ENCODE results near the gene H1-8. TPM values are rescaled to one million over a fixed set of nuclear protein-coding genes. Genes with fewer than 3 reads are reported as not detected.

Gene H1-8
- total and polyA plus RNA-seq, 7 donors = not detected

- no peaks in the 10 kb centered on the region for H3K4me1 ChIP-seq
- no peak overlapping the region for H3K27ac ChIP-seq
- intact Hi-C loops (cut with DNase I) = no loop called here
- H3K4me3 ChIP-seq = no peak overlapping the region
- peaks cover 8 to 78% (median 14%) of the 10 kb centered on the region in 4 donors for H3K36me3 ChIP-seq
- no peaks in the 10 kb centered on the region for H3K27me3 ChIP-seq
- WGBS, 2 donors = 93 to 94% methylated on average over 6 of the region's 6 CpGs
- DNase-seq = no peak
- TF ChIP-seq EP300 (IDR thresholded peaks at IDR 0.05) (no peak), POLR2AphosphoS5 (IDR thresholded peaks at IDR 0.05) (no peak), POLR2A (IDR thresholded peaks at IDR 0.05) (no peak), CTCF (IDR thresholded peaks at IDR 0.05) (no peak)
- no peaks in the 10 kb centered on the region for H3K9me3 ChIP-seq
These were observed 37.6 kb upstream of the H1-8 start for GRCh38 chr3:129505341-129505740.

- Histone ChIP-seq H3K36me3 (peaks cover 8 to 73% (median 14%) of the 10 kb centered on the region in 4 donors), H3K27me3 (no peaks in the 10 kb centered on the region), H3K9me3 (no peaks in the 10 kb centered on the region), H3K4me3 (no peak overlapping the region), H3K4me1 (no peaks in the 10 kb centered on the region), H3K27ac (no peak overlapping the region)
- intact Hi-C loops (cut with DNase I) = no loop called here
- 88 to 94% methylated on average over 9 of the region's 9 CpGs for WGBS, 2 donors
- DNase-seq = no peak
- no peak for TF ChIP-seq EP300 (IDR thresholded peaks at IDR 0.05)
- no peak for TF ChIP-seq POLR2AphosphoS5 (IDR thresholded peaks at IDR 0.05)
- no peak for TF ChIP-seq CTCF (IDR thresholded peaks at IDR 0.05)
- no peak for TF ChIP-seq POLR2A (IDR thresholded peaks at IDR 0.05)
These were observed 36.7 kb upstream of the H1-8 start for GRCh38 chr3:129506231-129506742.

- Histone ChIP-seq H3K4me1 (no peaks in the 10 kb centered on the region), H3K27ac (no peak overlapping the region), H3K9me3 (no peaks in the 10 kb centered on the region), H3K27me3 (no peaks in the 10 kb centered on the region), H3K4me3 (no peak overlapping the region), H3K36me3 (peaks cover 8 to 72% (median 15%) of the 10 kb centered on the region in 4 donors)
- no peak for DNase-seq
- TF ChIP-seq CTCF (IDR thresholded peaks at IDR 0.05) = no peak
- TF ChIP-seq POLR2A (IDR thresholded peaks at IDR 0.05) = no peak
- no peak for TF ChIP-seq EP300 (IDR thresholded peaks at IDR 0.05)
- no peak for TF ChIP-seq POLR2AphosphoS5 (IDR thresholded peaks at IDR 0.05)
- intact Hi-C loops (cut with DNase I) = no loop called here
- 89 to 92% methylated on average over 9 of the region's 9 CpGs for WGBS, 2 donors
These were observed 35.7 kb upstream of the H1-8 start for GRCh38 chr3:129507181-129507831.

- Histone ChIP-seq H3K4me3 (no peak overlapping the region), H3K9me3 (no peaks in the 10 kb centered on the region), H3K36me3 (peaks cover 0 to 46% (median 5%) of the 10 kb centered on the region in 4 donors), H3K27me3 (no peaks in the 10 kb centered on the region), H3K4me1 (no peaks in the 10 kb centered on the region), H3K27ac (no peak overlapping the region)
- intact Hi-C loops (cut with DNase I) = no loop called here
- no peak for DNase-seq
- TF ChIP-seq POLR2AphosphoS5 (IDR thresholded peaks at IDR 0.05) (no peak), EP300 (IDR thresholded peaks at IDR 0.05) (no peak), CTCF (IDR thresholded peaks at IDR 0.05) (no peak), POLR2A (IDR thresholded peaks at IDR 0.05) (no peak)
These were observed 30.4 kb upstream of the H1-8 start for GRCh38 chr3:129512595-129512994.

DNA sequence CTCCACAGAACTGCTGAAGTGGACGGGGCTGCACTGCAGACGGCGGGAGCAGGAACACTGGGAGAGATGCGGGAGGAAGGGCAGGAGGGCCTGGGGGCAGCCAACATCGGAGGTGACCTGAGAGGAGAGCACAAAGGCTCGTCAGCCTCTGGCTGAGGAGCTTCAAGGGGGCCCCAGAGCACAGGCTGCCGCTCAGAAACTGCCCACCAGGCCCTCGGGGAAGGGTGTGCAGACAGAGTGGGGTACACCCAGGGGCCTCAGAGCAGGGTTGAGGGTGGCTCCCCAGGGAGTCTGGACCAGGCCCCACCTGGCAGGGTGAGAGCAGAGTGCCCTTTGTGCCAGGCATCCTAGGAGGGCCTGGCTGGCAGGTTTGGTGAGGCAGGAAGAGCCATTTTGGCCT is 29.3 kb upstream of the H1-8 start:
- peaks cover 0 to 40% (median 5%) of the 10 kb centered on the region in 4 donors for H3K36me3 ChIP-seq

More for the DNA sequence above, 29.3 kb upstream of the H1-8 start:
- WGBS, 2 donors = 94 to 96% methylated on average over 8 of the region's 8 CpGs
- intact Hi-C loops (cut with DNase I) = no loop called here
- Histone ChIP-seq H3K4me1 (no peaks in the 10 kb centered on the region), H3K9me3 (no peaks in the 10 kb centered on the region), H3K27ac (no peak overlapping the region), H3K27me3 (no peaks in the 10 kb centered on the region), H3K4me3 (no peak overlapping the region)
- no peak for DNase-seq
- TF ChIP-seq POLR2AphosphoS5 (IDR thresholded peaks at IDR 0.05) (no peak), POLR2A (IDR thresholded peaks at IDR 0.05) (no peak), EP300 (IDR thresholded peaks at IDR 0.05) (no peak), CTCF (IDR thresholded peaks at IDR 0.05) (no peak)
